Common myeloid progenitor, CD34-positive (primary cell): Measurements from ENCODE around the gene FAM78B.

Source experiments
- CTCF ChIA-PET: fragments of 350-600 bp; sonication (Branson Sonifier 250); formaldehyde crosslinking; loops from one replicate; lab custom pipeline; 2021; ENCODE audit warnings: antibody characterized with exemption; lab: Charles Lee
- POLR2A ChIA-PET: fragments of 350-600 bp; sonication (Branson Sonifier 250); formaldehyde crosslinking; loops from one replicate; lab custom pipeline; 2021; ENCODE audit warnings: antibody characterized with exemption; lab: Charles Lee
- DNase-seq, 3 donors: peaks; one replicate each; pipeline versions ENCODE4 v3.0.0 to v3.0.0-alpha.2; 2013
- H3K27ac ChIP-seq, 2 experiments: 1 replicate in 1 of 2; 2 replicates in 1 of 2; pipeline ENCODE4 v1.7.0; 2013; ENCODE audit warnings: inconsistent platforms in 2 of 2, low read length in 2 of 2, mild to moderate bottlenecking in 2 of 2, low read depth in 1 of 2, moderate library complexity in 1 of 2; ENCODE audit not compliant: severe bottlenecking in 2 of 2, insufficient read depth in 1 of 2, poor library complexity in 1 of 2
- H3K27me3 ChIP-seq, 5 experiments: replicated peaks in 2 of 5; 1 replicate in 3 of 5; 2 replicates in 2 of 5; pipeline versions ENCODE4 v1.6.1 to v1.7.0; 2013; ENCODE audit warnings: low read length in 4 of 5, mild to moderate bottlenecking in 2 of 5, moderate library complexity in 2 of 5, inconsistent platforms in 1 of 5; ENCODE audit not compliant: insufficient read depth in 5 of 5, control insufficient read depth in 4 of 5
- H3K36me3 ChIP-seq, 4 experiments: 1 replicate in 2 of 4; 2 replicates in 2 of 4; pipeline versions ENCODE4 v1.6.1 to v1.7.0; 2013; ENCODE audit warnings: low read length in 3 of 4, control low read depth in 1 of 4, mild to moderate bottlenecking in 1 of 4; ENCODE audit not compliant: control insufficient read depth in 4 of 4, insufficient read depth in 4 of 4
- H3K4me1 ChIP-seq, 4 experiments: 1 replicate in 3 of 4; 2 replicates in 1 of 4; pipeline versions ENCODE4 v1.6.1 to v1.7.1; 2013; ENCODE audit warnings: low read length in 3 of 4, mild to moderate bottlenecking in 3 of 4, control low read depth in 1 of 4, inconsistent platforms in 1 of 4, moderate library complexity in 1 of 4; ENCODE audit not compliant: control insufficient read depth in 4 of 4, insufficient read depth in 4 of 4; ENCODE audit errors: control extremely low read depth in 1 of 4
- H3K4me3 ChIP-seq, 7 experiments: 1 replicate in 4 of 7; 2 replicates in 3 of 7; pipeline versions ENCODE4 v1.5.1 to v1.7.0; 2013; ENCODE audit warnings: mild to moderate bottlenecking in 7 of 7, low read length in 6 of 7, moderate library complexity in 6 of 7, inconsistent platforms in 2 of 7, low read depth in 2 of 7, control low read depth in 1 of 7; ENCODE audit not compliant: insufficient read depth in 4 of 7, control insufficient read depth in 1 of 7; ENCODE audit errors: extremely low read depth in 1 of 7
- H3K9me3 ChIP-seq, 5 experiments: 1 replicate in 4 of 5; 2 replicates in 1 of 5; pipeline versions ENCODE4 v1.6.1 to v1.7.1; 2013; ENCODE audit warnings: low read length in 4 of 5, mild to moderate bottlenecking in 2 of 5, inconsistent platforms in 1 of 5, low read depth in 1 of 5, moderate library complexity in 1 of 5; ENCODE audit not compliant: control insufficient read depth in 4 of 5, insufficient read depth in 2 of 5; ENCODE audit errors: control extremely low read depth in 1 of 5
- WGBS: methylation state at CpG from one replicate; pipeline ENCODE4 v1.1.5; 2013; ENCODE audit not compliant: insufficient coverage; 5-methylcytosine and 5-hydroxymethylcytosine counted together

The FAM78B gene

DNA sequence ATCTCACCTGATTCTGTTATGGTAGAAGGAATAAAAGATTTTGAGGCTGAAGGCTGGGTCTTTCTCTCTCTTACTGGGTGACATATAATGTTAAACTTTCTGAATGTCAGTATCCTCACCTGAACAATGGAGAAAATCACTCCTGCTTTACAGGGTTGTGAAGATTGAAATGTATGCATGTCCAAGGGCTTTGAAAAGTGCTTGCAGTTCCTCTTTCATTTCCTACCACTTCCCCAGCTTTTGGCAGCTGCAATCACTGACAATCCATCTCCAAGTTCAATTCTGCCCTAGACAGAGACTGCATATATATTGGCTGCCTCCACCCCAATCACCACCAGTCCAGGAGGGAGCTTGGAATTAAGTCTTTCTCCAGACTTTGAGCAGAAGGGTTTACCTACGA lies 39.8 kb downstream of the FAM78B start:
- 88% methylated on average over 1 of the region's 1 CpG for WGBS
- Histone ChIP-seq H3K9me3 (no peaks in the 10 kb centered on the region), H3K27ac (no peak overlapping the region), H3K27me3 (no peaks in the 10 kb centered on the region), H3K4me1 (no peaks in the 10 kb centered on the region), H3K4me3 (no peak overlapping the region), H3K36me3 (no peaks in the 10 kb centered on the region)
- POLR2A ChIA-PET, result no interaction called here
- CTCF ChIA-PET, result no interaction called here
- no peak for DNase-seq

DNA sequence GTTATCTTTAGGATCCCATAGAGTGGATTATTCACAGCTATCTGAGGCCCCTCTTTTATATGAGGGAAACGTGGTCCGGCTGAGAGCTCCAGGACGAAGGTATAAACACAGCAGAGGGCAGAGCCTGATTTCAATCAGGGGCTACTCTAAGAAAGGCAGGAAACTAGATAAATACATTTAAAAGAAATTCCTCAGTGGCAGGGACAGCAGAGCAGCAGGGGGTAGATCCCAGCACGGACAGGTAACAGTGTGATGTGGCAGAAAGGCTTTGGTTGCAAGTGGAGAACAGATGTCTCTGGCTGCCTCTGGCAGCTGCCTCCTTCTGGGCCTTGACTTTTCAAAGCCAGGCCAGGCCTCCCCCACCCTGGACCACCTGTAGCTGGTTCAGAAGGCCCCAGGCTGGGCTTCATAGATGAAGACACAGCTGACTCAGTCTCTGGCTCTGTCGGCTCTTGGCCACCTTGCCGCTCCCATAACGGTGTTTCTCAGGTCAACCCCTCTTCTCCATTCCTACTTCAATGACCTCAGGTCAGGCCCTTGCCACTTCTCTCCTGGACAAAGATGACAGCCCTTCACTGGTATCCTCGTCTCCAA lies 43.8 kb downstream of the FAM78B start:
- Histone ChIP-seq H3K9me3 (no peaks in the 10 kb centered on the region), H3K4me3 (no peak overlapping the region), H3K27me3 (no peaks in the 10 kb centered on the region), H3K27ac (no peak overlapping the region), H3K36me3 (no peaks in the 10 kb centered on the region), H3K4me1 (no peaks in the 10 kb centered on the region)
- 91% methylated on average over 6 of the region's 8 CpGs for WGBS
- no peak for DNase-seq
- ChIA-PET POLR2A (no interaction called here), CTCF (no interaction called here)

DNA sequence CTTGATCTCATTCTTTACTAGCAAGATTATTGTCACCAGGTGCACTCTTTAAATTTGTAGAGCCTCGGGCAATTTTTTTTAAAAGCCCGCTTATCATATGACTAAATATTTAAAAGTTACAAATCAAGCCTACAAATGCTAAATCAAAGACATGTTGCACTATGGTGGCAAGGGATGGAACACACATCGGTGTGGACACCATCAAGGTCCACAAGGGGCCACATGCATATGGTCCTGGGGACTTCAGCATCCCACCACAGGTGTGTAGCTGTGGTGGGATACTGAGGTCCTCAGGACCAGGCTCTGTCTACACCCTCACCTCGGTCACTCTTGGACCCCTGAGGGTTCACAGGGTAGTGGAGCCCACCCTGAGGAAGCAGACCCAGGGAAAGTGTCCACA lies 45.8 kb downstream of the FAM78B start:
- WGBS, result 91% methylated on average over 3 of the region's 4 CpGs

DNA sequence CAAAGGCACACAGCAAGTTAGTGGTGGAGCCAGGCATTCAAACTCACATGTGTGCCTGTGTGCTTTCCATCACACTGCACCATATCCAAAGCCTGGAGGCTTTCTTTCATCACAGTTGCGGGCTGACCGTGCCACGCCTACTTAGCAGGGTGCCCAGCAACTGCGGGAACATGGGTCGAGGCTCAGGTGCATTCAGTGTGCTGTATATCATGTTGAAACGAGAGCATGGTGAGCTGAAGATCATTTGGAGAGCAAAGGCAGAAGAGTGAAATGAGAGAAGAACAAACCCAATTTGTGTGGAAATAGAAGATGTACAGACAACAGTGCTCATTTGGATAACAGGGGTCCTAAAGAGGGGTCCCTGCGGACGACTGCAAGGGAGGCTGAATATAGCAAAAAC lies 46.5 kb downstream of the FAM78B start:
- ChIA-PET CTCF (no interaction called here), POLR2A (no interaction called here)
- no peak for DNase-seq
- Histone ChIP-seq H3K4me3 (no peak overlapping the region), H3K9me3 (no peaks in the 10 kb centered on the region), H3K27me3 (no peaks in the 10 kb centered on the region), H3K27ac (no peak overlapping the region), H3K4me1 (no peaks in the 10 kb centered on the region), H3K36me3 (no peaks in the 10 kb centered on the region)
- 97% methylated on average over 8 of the region's 8 CpGs for WGBS

More for the DNA sequence above, 45.8 kb downstream of the FAM78B start:
- Histone ChIP-seq H3K36me3 (no peaks in the 10 kb centered on the region), H3K27ac (no peak overlapping the region), H3K4me3 (no peak overlapping the region), H3K9me3 (no peaks in the 10 kb centered on the region), H3K27me3 (no peaks in the 10 kb centered on the region), H3K4me1 (no peaks in the 10 kb centered on the region)
- DNase-seq, result no peak
- ChIA-PET POLR2A (no interaction called here), CTCF (no interaction called here)

DNA sequence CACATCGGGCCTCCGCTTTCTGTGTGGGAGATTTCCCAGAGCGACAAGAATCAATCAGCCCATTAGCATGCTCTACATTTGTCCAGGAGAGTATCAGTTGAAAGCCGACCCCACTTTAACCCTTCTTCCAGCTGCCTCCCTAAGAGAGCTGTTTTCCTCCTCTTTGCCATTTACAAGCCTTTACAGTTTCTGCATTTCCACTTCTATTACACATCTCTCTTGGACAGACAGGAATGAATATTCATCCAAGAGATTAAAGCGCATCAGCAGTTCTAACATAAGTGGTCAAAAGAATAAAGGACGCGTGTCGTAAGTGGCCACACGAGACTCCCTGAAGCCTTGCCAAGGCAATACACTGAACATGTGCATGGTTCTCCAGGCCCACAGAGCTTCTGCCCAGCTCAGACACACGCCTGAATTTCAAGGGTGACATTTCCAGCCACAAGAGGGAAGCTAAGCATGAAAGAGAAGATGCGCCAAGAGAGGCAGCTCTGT lies 47.3 kb downstream of the FAM78B start:
- no peaks in the 10 kb centered on the region for H3K9me3 ChIP-seq
- CTCF ChIA-PET, result no interaction called here
- H3K27me3 ChIP-seq, result no peaks in the 10 kb centered on the region
- no peak for DNase-seq
- H3K4me1 ChIP-seq, result no peaks in the 10 kb centered on the region
- WGBS, result 81% methylated on average over 11 of the region's 11 CpGs
- POLR2A ChIA-PET, result no interaction called here
- no peak overlapping the region for H3K27ac ChIP-seq
- H3K4me3 ChIP-seq, result no peak overlapping the region
- H3K36me3 ChIP-seq, result no peaks in the 10 kb centered on the region

DNA sequence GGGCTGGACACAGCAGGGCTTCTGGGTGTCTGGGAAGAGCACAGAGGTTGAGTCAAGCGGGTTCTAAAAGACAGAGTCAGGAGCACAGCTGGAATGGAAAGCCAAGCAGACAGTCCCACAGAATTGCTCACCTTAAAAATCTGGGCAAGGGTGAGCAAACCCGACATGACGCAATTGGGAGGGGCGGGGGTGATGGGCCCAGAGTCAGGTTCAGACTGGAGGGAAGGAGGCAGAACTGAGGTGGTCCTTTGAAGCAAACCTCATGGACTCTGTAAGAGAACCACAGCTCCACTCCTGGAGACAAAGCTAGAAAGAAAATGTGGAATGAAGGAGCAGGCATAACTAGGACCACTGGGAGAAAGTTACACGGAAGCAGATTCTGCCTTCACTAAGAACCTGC lies 49.0 kb downstream of the FAM78B start:
- Histone ChIP-seq H3K27me3 (no peaks in the 10 kb centered on the region), H3K9me3 (no peaks in the 10 kb centered on the region), H3K4me1 (no peaks in the 10 kb centered on the region), H3K27ac (no peak overlapping the region), H3K36me3 (no peaks in the 10 kb centered on the region), H3K4me3 (no peak overlapping the region)
- ChIA-PET CTCF (no interaction called here), POLR2A (no interaction called here)
- no peak for DNase-seq
- WGBS, result 100% methylated on average over 5 of the region's 5 CpGs

DNA sequence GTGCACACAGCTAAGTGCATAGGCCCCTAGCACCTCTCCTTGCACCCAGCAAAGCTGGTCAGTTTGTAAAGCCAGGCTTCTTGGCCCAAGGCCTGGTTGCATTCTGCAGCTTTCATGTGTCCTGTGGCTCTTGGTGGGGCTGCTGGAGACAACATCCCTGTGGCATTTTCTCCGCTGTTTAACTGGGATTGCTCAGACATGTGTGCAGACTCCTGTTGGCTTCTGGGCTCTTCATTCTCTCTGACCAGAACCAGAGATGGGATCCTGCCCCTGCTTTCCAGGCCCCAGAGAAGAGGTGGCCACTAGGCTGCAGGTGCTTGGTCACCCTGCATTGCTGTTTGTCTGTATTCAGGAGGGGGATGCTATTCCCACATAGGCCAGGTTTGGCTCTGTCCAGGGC lies 50.8 kb downstream of the FAM78B start:
- Histone ChIP-seq H3K27me3 (no peaks in the 10 kb centered on the region), H3K9me3 (no peaks in the 10 kb centered on the region), H3K27ac (no peak overlapping the region), H3K4me1 (no peaks in the 10 kb centered on the region), H3K36me3 (no peaks in the 10 kb centered on the region), H3K4me3 (no peak overlapping the region)
- no peak for DNase-seq
- ChIA-PET POLR2A (no interaction called here), CTCF (no interaction called here)
- 100% methylated on average over 1 of the region's 1 CpG for WGBS
